ENCODE measurements around the gene ZNF613. TPM values are rescaled to one million over a fixed set of nuclear protein-coding genes. Genes with fewer than 3 reads are reported as not detected.
"Not testable (repeated sequence)": the region's sequence is repeated elsewhere in the genome, so short reads cannot be mapped to it uniquely, and the experiment has no call there.

Gene ZNF613
- total and polyA plus RNA-seq, 2 of the 13 experiments (the other 11 are each of a cell fraction or from before 2014, with no cell fraction given): 3.6 to 8.3 TPM

- TF ChIP-seq IRF2 (CRISPR knock-in tag; IDR thresholded peaks at IDR 0.05) (peak; percentile 80), RERE (CRISPR knock-in tag; IDR thresholded peaks at IDR 0.05; ENCODE audit: low read depth) (0 out of 2 replicates have a peak, but pooled peaks have one; percentile 39), HNF1B (CRISPR knock-in tag; IDR thresholded peaks at IDR 0.05) (peak; percentile 41; the same call in 1 of the 2 replicates), ZNF607 (CRISPR knock-in tag; IDR thresholded peaks at IDR 0.05; ENCODE audit: borderline replicate concordance) (0 out of 2 replicates have a peak, but pooled peaks have one; percentile 17), SALL2 (CRISPR knock-in tag; IDR thresholded peaks at IDR 0.05) (0 out of 2 replicates have a peak, but pooled peaks have one; percentile 28), NONO (CRISPR knock-in tag; conservative IDR thresholded peaks at IDR 0.05) (peak; percentile 50; the same call in 1 of the 2 replicates), KLF12 (CRISPR knock-in tag; IDR thresholded peaks at IDR 0.05; ENCODE audit: borderline replicate concordance) (peak; percentile 67; the same call in 1 of the 2 replicates), MED1 (CRISPR knock-in tag; IDR thresholded peaks at IDR 0.05) (peak; percentile 77), PATZ1 (CRISPR knock-in tag; IDR thresholded peaks at IDR 0.05) (peak; percentile 55), ZMYM4 (CRISPR knock-in tag; IDR thresholded peaks at IDR 0.05) (peak; percentile 40; the same call in 1 of the 2 replicates), ZNF788 (CRISPR knock-in tag; IDR thresholded peaks at IDR 0.05; ENCODE audit: borderline replicate concordance) (0 out of 2 replicates have a peak, but pooled peaks have one; percentile 44), ZFP90 (CRISPR knock-in tag; IDR thresholded peaks at IDR 0.05; ENCODE audit: borderline replicate concordance) (0 out of 2 replicates have a peak, but pooled peaks have one; percentile 85), BRD4 (CRISPR knock-in tag; IDR thresholded peaks at IDR 0.05) (peak; percentile 71; the same call in 1 of the 2 replicates), ZSCAN31 (CRISPR knock-in tag; IDR thresholded peaks at IDR 0.05; ENCODE audit: low read depth) (0 out of 2 replicates have a peak, but pooled peaks have one; percentile 39)
- TF ChIP-seq NONO (IDR thresholded peaks at IDR 0.05): not testable (repeated sequence)
- TF ChIP-seq, protein P1, sequence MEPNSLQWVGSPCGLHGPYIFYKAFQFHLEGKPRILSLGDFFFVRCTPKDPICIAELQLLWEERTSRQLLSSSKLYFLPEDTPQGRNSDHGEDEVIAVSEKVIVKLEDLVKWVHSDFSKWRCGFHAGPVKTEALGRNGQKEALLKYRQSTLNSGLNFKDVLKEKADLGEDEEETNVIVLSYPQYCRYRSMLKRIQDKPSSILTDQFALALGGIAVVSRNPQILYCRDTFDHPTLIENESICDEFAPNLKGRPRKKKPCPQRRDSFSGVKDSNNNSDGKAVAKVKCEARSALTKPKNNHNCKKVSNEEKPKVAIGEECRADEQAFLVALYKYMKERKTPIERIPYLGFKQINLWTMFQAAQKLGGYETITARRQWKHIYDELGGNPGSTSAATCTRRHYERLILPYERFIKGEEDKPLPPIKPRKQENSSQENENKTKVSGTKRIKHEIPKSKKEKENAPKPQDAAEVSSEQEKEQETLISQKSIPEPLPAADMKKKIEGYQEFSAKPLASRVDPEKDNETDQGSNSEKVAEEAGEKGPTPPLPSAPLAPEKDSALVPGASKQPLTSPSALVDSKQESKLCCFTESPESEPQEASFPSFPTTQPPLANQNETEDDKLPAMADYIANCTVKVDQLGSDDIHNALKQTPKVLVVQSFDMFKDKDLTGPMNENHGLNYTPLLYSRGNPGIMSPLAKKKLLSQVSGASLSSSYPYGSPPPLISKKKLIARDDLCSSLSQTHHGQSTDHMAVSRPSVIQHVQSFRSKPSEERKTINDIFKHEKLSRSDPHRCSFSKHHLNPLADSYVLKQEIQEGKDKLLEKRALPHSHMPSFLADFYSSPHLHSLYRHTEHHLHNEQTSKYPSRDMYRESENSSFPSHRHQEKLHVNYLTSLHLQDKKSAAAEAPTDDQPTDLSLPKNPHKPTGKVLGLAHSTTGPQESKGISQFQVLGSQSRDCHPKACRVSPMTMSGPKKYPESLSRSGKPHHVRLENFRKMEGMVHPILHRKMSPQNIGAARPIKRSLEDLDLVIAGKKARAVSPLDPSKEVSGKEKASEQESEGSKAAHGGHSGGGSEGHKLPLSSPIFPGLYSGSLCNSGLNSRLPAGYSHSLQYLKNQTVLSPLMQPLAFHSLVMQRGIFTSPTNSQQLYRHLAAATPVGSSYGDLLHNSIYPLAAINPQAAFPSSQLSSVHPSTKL (CRISPR knock-in tag; IDR thresholded peaks at IDR 0.05): peak; percentile 88
Measured at GRCh38 chr19:51960621-51961233, 33.5 kb downstream of the ZNF613 start (continued).
